ENCODE results near the gene SCT.

The SCT gene

DNA sequence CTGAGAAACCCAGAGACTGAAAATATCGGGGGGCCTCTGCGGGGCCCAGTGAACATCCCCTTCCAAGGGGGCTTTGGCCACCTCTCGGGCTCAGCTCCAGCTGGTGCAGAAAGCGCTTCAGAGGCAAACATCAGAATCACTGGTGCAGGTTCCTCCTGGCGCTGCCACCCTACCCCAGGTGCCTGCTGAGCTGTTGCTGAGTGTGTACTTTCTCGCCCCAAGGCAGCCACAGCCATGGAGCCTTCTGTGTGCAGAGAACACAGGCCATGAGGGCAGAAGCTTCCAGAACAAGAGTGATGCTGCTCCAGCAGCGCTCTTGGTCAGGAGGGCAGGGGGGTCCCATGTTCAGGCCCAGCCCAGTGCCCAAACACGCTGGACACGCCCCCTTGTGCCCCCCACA is 16.4 kb upstream of the SCT start:
- no peak for DNase-seq

DNA sequence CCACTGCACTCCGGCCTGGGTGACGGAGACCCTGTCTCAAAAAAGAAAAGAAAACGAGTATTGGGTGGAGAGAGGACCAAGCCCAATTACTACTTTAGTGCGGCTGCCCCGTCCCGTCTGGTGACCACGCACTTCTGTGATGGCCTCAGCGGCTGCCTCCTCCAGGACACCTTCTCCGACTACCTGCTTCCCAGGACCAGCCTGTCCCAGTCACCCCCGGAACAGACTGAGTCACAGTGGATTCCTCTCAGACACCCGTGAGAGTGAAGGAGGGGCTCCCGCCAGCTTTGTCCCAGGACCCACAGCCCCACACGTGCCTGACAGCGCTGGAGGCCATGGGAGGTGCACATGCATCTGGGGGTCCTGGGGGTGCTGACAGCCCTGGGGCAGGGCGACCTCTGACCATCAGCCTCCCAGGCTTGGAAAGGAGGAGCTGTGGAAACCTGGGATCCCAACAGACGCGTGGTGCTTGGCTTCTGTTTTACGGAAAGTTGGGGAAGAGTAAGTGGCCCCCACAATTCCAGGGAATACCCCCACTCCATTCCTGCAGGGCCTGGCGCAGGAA is 14.9 kb upstream of the SCT start:
- no peak for DNase-seq

DNA sequence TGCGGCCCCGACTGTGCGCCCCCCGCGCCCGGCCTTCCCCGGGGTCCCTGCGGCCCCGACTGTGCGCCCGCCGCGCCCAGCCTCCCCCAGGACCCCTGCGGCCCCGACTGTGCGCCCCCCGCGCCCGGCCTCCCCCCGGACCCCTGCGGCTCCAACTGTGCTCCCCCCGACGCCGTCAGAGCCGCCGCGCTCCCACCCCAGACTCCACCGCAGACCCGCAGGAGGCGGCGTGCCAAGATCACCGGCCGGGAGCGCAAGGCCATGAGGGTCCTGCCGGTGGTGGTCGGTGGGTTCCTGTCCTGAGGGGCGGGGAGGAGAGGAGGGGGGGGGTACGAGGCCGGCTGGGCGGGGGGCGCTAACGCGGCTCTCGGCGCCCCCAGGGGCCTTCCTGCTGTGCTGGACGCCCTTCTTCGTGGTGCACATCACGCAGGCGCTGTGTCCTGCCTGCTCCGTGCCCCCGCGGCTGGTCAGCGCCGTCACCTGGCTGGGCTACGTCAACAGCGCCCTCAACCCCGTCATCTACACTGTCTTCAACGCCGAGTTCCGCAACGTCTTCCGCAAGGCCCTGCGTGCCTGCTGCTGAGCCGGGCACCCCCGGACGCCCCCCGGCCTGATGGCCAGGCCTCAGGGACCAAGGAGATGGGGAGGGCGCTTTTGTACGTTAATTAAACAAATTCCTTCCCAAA is 13.2 kb upstream of the SCT start:
- peak; percentile 33 for DNase-seq

DNA sequence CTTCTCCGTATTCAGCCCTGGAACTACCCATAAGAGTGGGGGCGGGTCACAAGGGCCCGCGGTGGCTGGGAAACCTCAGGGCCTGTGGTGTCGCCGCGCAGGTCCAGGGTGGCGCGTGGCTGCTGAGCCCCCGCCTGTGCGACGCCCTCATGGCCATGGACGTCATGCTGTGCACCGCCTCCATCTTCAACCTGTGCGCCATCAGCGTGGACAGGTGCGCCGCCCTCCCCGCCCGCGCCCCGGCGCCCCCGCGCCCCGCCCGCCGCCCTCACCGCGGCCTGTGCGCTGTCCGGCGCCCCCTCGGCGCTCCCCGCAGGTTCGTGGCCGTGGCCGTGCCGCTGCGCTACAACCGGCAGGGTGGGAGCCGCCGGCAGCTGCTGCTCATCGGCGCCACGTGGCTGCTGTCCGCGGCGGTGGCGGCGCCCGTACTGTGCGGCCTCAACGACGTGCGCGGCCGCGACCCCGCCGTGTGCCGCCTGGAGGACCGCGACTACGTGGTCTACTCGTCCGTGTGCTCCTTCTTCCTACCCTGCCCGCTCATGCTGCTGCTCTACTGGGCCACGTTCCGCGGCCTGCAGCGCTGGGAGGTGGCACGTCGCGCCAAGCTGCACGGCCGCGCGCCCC is 12.5 kb upstream of the SCT start:
- no peak for DNase-seq

DNA sequence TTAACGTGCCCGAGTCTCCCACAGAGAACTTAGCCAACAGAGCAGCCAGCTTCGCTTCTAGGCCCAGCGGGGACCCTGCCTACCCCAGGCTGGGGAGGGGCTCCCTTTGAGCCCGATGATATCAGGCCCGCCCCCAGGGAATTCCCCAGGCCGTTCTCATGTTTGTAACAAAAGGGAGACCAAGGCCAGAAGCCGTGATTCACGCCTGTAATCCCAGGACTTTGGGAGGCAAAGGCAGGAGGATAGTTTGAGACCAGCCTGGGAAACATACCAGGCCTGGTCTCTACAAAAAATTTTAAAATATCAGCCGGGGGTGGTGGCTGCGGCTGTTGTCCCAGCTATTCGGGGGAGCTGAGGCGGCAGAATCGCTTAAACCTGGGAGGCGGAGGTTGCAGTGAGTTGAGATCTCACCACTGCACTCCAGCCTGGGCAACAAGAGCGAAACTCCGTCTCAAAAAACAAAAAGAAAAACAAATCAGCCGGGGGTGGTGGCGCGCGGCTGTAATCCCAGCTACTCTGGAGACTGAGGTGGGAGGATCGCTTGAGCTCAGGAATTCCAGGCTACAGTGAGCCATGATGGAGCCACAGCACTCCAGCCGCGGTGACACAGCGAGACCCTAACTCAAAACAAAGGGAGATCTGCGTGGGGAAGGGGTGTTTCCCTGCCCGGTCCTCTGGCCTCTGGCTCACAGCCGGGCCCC is 11.8 kb upstream of the SCT start:
- no peak for DNase-seq

DNA sequence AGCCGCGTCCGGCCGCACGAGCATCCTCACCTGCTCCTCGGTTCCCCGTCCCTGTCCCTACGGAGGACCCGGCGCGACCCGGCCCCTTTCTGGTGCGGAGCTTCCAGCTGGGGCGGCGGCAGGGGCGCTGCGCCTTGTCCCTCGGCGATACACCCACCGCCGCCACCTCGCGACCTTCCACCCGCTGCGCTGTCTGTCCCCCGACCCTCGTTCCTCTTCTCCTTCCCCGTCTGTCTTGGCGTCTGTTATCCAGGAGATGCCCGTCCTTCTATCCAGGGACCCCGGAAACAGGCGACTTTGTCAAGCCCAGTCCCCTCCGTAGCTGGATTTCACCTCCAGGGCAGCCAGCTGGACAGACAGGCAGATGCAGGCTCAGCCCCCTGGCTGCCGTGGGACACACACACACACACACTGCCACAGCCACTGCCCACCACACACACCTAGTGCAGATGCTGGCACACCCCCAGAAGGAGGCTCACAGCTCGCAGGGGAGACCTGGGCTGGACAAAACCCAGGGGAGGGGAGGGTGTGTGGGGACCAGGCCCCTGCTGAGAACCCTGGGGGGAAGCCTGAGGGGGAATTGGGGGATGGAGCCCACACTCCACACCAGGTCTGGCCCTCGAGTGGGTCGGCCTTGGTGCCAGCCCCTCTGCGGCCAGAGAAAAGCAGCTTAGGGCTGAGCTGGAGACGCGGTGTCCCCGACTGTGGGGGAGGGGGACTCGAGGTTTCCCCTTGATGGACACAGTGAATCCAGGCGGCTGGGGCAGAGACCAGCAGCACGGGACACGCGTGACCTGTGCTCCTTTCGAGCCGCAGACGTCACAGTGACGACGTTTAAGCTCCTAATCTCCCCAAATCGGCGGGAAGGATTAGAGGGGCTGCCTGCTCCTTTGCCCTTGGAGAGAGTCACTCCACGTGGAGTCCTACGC is 10.9 kb upstream of the SCT start:
- no peak for DNase-seq

DNA sequence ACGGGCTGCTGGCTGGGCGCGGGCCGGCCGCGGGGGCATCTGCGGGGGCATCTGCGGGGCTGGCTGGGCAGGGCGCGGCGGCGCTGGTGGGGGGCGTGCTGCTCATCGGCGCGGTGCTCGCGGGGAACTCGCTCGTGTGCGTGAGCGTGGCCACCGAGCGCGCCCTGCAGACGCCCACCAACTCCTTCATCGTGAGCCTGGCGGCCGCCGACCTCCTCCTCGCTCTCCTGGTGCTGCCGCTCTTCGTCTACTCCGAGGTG is 10.3 kb upstream of the SCT start:
- no peak for DNase-seq

DNA sequence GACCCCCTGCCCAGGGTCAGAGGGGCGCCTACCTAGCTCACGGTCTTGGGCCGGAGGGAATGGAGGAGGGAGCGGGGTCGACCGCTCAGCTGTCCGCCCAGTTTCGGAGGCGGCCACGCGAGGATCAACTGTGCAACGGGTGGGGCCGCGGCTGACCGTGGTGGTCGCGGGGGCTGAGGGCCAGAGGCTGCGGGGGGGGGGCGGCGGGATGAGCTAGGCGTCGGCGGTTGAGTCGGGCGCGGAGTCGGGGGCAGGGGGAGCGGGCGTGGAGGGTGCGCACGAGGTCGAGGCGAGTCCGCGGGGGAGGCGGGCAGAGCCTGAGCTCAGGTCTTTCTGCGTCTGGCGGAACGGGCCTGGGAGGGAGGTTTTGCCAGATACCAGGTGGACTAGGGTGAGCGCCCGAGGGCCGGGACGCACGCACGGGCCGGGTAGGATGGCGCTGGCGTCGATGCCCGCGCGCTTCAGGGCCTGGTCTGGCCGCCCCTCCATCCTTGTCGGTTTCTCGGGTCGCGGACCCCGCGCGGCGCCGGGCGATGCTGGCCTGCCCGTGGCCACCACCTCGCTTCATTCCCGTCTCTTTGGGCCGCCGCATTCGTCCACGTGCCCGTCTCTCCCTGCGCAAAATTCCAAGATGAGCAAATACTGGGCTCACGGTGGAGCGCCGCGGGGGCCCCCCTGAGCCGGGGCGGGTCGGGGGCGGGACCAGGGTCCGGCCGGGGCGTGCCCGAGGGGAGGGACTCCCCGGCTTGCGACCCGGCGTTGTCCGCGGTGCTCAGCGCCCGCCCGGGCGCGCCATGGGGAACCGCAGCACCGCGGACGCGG is 9.7 kb upstream of the SCT start, which contains the start of gene DRD4:
TSS of gene DRD4 (plus strand) at position 759 of the 822 bp plus-strand sequence. CDS start at position 795, 36 bp downstream.
- no peak for DNase-seq

DNA sequence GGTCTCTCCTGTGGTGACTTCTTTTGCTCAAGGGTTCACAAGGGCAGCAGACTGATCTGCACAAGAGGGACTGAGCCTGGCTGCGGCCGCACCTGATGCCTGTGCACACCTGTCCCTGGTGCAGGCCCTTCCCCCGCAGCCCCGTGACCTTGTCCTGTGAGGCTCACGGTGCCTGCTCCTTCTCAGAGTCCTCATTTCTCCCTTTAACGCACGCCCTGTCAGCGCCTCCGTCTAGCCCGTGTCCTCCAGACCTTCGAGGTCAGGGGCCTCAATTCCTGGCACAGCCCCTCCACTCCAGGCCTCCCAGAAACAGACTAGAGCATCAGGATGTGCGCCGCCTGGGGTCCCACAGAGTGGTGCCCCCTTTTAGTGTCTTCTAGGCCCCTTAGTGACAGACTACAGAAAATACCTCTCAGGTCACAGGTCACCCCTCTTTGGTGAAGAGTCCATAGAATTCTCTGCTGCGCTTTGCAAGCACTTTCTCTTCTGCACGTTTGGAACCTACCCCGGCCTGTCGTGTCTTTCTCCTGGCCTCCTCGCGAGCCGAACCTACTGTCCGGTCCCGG is 9.0 kb upstream of the SCT start:
- DNase-seq, result no peak

DNA sequence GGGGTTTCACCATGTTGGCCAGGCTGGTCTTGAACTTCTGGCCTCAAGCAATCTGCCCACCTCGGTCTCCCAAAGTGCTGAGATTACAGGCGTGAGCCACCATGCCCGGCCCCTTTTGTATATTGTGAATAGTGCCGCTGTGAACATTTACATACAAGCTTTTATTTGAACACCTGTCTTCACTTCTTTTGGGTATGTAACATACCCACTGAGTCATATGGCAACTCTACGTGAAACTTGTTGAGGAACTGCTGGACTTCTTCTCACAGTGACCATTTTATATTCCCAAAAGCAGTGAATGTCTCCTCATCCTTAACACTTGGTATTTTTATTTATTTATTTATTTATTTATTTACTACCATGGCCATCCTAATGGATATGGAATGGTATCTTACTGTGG is 3.9 kb upstream of the SCT start:
- no peak for DNase-seq

DNA sequence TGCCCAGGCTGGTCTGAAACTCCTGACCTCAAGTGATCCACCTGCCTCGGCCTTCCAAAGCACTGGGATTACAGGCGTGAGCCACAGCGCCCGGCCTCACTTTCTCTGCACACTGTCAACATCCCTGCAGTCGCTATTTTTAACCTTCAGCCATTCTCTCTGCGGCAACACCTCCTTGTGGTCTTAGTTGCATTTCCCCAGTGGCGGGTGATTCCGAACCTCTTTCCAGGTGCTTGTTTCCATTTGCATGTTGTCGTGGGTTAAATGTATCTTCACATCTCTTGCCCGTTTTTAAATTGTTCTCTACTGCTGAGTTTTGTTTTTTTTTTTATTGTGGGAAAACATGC is 2.2 kb upstream of the SCT start:
- DNase-seq, result peak; percentile 57

DNA sequence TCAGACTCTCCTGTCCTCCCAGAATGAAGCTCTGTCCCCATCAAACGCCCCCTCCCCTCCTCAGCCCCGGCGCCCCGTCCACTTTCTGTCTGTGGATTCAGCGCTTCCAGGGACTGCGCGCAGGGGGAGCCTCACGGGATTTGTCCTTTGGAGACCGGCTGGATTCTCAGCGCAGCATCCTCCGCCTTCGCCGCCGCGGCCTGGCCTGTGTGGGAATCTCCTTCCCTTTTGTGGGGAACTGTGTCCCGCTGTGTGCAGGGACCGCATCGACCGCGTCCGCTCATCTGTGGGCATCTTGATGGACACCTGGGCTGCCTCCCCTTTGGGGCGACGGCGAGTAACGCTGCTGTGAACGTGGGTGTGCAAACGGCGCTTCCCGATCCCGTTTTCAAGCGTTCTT is 1.1 kb upstream of the SCT start:
- DNase-seq, result no peak

DNA sequence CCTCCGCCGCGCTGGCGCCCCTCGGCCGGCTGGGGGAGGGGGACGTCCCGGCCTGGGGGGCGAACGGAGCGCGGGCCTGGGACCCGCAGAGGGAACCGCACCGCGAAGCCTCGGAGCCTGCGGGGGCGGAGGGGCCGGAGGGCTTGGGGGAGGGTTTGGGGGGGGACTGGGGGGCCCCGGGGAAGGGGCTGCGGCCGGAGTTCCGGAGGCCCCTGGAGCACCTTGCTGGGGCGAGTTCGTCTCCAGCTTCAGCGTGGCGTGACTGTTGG is 261 bp upstream of the SCT start:
- DNase-seq, result no peak

DNA sequence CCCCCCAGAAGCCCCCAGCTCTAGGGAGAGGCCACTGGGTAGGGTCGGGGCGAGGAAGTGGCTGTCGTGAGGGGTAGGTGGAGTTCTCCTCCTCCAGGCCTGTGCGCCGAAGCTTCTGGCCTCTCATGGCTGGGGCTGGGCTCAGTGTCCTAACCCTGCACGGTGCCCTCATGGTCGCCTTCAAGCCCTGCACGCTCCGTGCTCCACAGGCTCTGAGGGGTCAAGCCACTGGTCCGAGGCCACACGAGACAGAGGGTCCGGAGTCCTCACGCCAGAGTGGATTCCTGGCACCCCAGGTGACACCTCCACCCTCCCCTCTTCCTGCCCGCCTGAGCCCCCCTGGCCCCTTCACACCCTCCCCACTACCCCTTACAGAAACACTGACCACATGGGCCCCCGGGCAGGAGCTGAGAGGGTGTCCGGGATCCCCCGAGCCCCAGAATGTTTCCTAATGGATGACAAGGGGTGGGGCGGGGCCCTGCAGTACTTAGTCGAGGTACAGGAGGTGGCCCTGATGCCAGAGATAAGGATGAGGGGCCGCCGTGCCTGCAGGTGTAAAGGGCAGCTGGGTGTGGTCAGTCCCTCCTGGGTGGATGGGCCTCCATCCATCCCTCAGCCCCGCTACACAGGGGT is 1.2 kb downstream of the SCT start:
- DNase-seq, result no peak

DNA sequence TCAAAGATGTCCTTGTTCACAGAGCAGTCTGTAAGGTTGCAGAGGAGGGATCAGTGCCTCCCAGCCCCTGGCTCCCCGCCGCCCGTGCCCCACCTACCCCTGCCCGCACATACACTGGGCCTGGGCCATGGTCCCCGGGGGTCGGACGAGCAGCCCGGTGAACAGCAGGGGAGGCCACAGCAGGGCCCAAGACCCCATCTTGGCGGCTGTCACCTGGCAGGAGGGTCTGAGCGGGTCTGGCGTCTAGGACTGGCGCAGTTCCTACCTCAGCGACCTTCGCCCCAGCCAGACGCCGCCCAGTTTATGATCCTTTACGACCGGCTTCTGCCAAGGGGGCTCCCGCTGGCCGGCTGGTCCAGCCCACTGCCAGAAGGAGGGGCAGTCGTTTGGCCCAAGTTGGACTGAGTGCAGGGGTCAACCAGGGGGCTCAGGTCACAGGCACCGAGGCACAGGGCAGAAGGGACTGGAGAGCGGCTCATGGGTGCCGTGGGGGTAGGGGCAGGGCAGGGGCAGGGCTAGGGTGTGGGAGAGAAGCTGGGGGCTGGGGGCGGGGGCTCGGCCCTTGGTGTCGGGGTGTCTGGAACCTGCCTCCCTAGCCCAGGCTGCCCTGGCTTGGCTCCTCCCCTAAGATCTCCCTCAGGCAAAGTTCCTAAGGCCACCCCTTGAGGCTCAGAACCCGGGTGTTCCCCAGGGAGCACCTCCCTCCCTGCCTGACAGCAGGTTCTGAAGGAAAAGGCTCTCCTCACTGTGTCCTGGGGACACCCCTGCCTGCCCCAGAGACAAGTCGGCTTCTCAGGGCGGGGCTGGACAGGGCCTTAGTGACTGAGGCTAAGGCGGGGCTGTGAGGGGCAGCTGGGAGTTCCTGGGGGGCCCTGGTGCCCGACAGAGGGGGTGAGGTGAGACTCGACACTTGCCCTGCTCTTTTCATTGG is 2.0 kb downstream of the SCT start, which contains the start of gene CDHR5:
TSS of gene CDHR5 (minus strand) at position 251 of the 931 bp plus-strand sequence. CDS start at position 198, 53 bp downstream.
- no peak for DNase-seq

DNA sequence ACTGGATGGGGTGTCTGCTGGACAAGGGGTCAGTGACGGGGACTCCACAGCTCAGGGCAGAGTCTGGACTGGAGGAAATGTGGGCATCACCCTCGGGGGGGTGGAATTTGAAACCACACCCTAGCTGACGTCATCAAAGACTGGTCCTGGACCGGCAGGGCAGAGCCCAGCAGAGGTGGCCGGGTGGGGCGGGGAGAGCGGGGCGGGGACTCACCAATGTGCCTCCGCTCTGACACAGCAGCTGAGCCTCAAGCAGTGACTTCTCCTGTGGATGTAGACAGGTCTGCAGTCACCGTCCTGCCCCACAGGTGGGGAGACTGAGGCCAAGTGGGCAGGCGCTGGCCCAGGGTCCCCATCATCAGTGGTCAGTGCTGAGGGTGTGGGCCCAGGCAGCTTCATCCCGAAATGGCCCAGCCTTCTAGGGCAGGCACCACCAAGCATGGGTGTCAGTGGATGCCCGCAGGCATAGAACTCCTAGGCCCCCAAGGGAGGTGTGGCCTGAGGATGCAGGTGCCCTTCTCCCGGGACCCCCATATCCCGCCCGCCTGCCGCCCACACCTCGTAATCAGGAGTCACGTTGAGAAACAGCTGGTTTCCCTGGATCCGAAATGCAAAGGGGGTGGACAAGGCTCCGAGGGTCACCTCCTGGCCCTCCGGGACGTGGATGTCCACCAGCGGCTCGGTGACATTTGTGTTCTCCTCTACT is 2.8 kb downstream of the SCT start:
- peak; percentile 19 for DNase-seq

DNA sequence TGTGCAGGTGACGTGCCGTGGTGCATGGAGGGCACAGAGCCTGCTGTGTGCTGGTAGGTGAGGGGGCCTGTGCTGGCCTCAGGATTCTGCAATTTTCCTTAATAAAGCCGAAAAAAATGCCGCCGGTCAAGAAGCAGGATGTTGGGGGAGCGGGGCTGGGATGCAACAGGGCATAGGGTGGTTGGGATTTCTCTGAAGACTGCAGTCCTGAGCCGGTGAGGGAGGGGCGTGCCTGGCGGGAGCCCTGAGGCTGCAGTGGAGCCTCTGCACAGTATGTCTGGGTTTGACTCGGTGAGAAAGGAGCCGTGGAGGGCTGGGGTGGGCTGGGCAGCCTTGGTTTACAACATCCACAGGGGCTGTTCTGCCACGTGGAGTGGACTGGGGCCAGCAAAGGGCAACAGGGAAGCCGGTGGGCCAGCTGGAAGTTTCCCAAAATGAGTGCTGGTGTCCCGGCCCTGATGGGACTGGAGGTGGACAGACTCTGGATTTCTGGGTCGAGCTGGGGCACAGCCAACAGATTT is 3.6 kb downstream of the SCT start:
- no peak for DNase-seq

DNA sequence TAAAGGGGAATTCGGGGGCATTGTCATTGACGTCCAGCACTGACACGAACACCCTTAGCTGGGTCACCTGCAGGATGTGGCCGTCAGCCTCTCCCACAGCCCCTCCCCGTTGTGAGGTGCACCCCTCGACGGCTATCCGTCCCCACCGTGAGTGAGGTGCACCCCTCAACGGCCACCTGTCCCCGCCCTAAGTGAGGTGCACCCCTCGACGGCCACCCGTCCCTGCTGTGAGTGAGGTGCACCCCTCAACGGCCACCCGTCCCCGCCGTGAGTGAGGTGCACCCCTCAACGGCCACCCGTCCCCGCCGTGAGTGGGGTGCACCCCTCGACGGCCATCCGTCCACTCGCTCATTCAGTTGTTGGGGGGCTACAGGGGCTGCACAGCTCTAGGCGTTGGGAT is 5.1 kb downstream of the SCT start:
- no peak for DNase-seq
